HepG2 (cell line): Measurements from ENCODE around the gene C16orf87. TPM values are rescaled to one million over a fixed set of nuclear protein-coding genes. Genes with fewer than 3 reads are reported as not detected.

Experiments
- FOSL2 ChIP-seq: sonication (generic); formaldehyde crosslinking; IDR thresholded peaks from 2 replicates; pipeline ENCODE4 v1.4.0; 2020; ENCODE audit warnings: missing genetic modification reagents
- GATAD1 ChIP-seq: IDR thresholded peaks from 2 replicates; pipeline ENCODE4 v1.6.1; 2016; ENCODE audit warnings: missing genetic modification reagents, missing compliant biosample characterization
- HIVEP1 ChIP-seq: sonication (generic); formaldehyde crosslinking; IDR thresholded peaks from 2 replicates; pipeline ENCODE4 v1.4.0; 2020; ENCODE audit warnings: mild to moderate bottlenecking, missing genetic modification reagents
- MAFG ChIP-seq: sonication (generic); formaldehyde crosslinking; IDR thresholded peaks from 2 replicates; pipeline ENCODE4 v1.5.1; 2020; ENCODE audit warnings: mild to moderate bottlenecking, missing genetic modification reagents
- NR2F6 ChIP-seq, 2 experiments: IDR thresholded peaks; 2 replicates each; pipeline ENCODE4 v1.6.1; 2016; ENCODE audit warnings: antibody characterized with exemption in 1 of 2, mild to moderate bottlenecking in 1 of 2
- PLRG1 ChIP-seq: fragments of 450-650 bp; conservative IDR thresholded peaks from 2 replicates; pipeline ENCODE4 v1.6.1; 2016
- PTBP1 ChIP-seq: fragments of 200-400 bp; formaldehyde crosslinking; IDR thresholded peaks from 2 replicates; pipeline ENCODE4 v1.6.1; 2018; ENCODE audit warnings: low read length, low read depth; ENCODE audit not compliant: poor library complexity, severe bottlenecking
- SMAD1 ChIP-seq: sonication (generic); formaldehyde crosslinking; IDR thresholded peaks from 2 replicates; pipeline ENCODE4 v1.4.0; 2020; ENCODE audit warnings: missing genetic modification reagents, low read depth, mild to moderate bottlenecking, borderline replicate concordance
- WIZ ChIP-seq: sonication (generic); formaldehyde crosslinking; IDR thresholded peaks from 2 replicates; pipeline ENCODE4 v1.5.1; 2020; ENCODE audit warnings: mild to moderate bottlenecking, missing genetic modification reagents
- ZC3H13 ChIP-seq: sonication (generic); formaldehyde crosslinking; IDR thresholded peaks from 2 replicates; pipeline ENCODE4 v1.8.1; 2023; ENCODE audit warnings: mild to moderate bottlenecking, missing genetic modification reagents, moderate library complexity
- ZKSCAN5 ChIP-seq: sonication (generic); formaldehyde crosslinking; IDR thresholded peaks from 2 replicates; pipeline ENCODE4 v1.5.1; 2020; ENCODE audit warnings: mild to moderate bottlenecking, missing genetic modification reagents
- ZNF33B ChIP-seq: sonication (generic); formaldehyde crosslinking; IDR thresholded peaks from 2 replicates; pipeline ENCODE4 v1.5.1; 2020; ENCODE audit warnings: mild to moderate bottlenecking, missing genetic modification reagents
- ZNF496 ChIP-seq: sonication (generic); formaldehyde crosslinking; IDR thresholded peaks from 2 replicates; pipeline ENCODE4 v1.8.1; 2023; ENCODE audit warnings: mild to moderate bottlenecking, moderate library complexity, missing genetic modification reagents; ENCODE audit not compliant: insufficient replicate concordance
- ZNF510 ChIP-seq: sonication (generic); formaldehyde crosslinking; IDR thresholded peaks from 2 replicates; pipeline ENCODE4 v1.4.0; 2020; ENCODE audit warnings: low read depth, mild to moderate bottlenecking, missing genetic modification reagents
- ZNF543 ChIP-seq: sonication (generic); formaldehyde crosslinking; IDR thresholded peaks from 2 replicates; pipeline ENCODE4 v1.4.0; 2020; ENCODE audit warnings: mild to moderate bottlenecking, missing genetic modification reagents
- ZNF562 ChIP-seq: sonication (generic); formaldehyde crosslinking; IDR thresholded peaks from 2 replicates; pipeline ENCODE4 v1.8.0; 2022; ENCODE audit warnings: missing genetic modification reagents, borderline replicate concordance
- polyA plus RNA-seq, 8 experiments: library from polyadenylated mRNA; depleted of rRNA in 3 of 8; stranded (reverse) in 7 of 8; unstranded in 1 of 8; fragments of >200 nt; fragmentation: Illumina TruSeq in 4 of 8; extraction: Trizol in 4 of 8; gene quantifications; 2 replicates each; pipeline versions ENCODE4 v1.2.1 to v1.2.3, GENCODE V29; 2011 to 2016; ENCODE audit warnings: low read depth in 4 of 8, missing spikeins in 1 of 8, mixed read lengths in 1 of 8; ENCODE audit not compliant: insufficient read depth in 1 of 8
- total RNA-seq, 5 experiments: library from RNA; depleted of rRNA; stranded (reverse); fragments of >200 nt; fragmentation: Illumina TruSeq; extraction: Trizol; gene quantifications; 2 replicates each; pipeline ENCODE4 v1.2.3, GENCODE V29; 2016; ENCODE audit warnings: low read depth in 1 of 5
- TF ChIP-seq, protein P1 (sequence below): sonication (generic); formaldehyde crosslinking; IDR thresholded peaks from 2 replicates; pipeline ENCODE4 v1.5.0; 2020; ENCODE audit warnings: missing genetic modification reagents
- TF ChIP-seq, protein P2 (sequence below): sonication (generic); formaldehyde crosslinking; IDR thresholded peaks from 2 replicates; pipeline ENCODE4 v1.8.1; 2022; ENCODE audit warnings: low read depth, mild to moderate bottlenecking, missing genetic modification reagents
- TF ChIP-seq, protein P3 (sequence below), 2 experiments: sonication (generic) in 1 of 2; formaldehyde crosslinking in 1 of 2; IDR thresholded peaks; 2 replicates each; pipeline versions ENCODE4 v1.4.0 to v1.6.1; 2018 to 2020; ENCODE audit warnings: missing genetic modification reagents in 2 of 2, borderline replicate concordance in 1 of 2, low read depth in 1 of 2, mild to moderate bottlenecking in 1 of 2, missing biosample characterization in 1 of 2
- TF ChIP-seq, protein P4 (sequence below): sonication (generic); formaldehyde crosslinking; IDR thresholded peaks from 2 replicates; pipeline ENCODE4 v1.4.0; 2020; ENCODE audit warnings: missing genetic modification reagents
- TF ChIP-seq, protein P5 (sequence below): sonication (generic); IDR thresholded peaks from 2 replicates; pipeline ENCODE4 v1.6.1; 2016; ENCODE audit warnings: low read depth, borderline replicate concordance

The C16orf87 gene
- total and polyA plus RNA-seq, 2 of the 13 experiments (the other 11 are each of a cell fraction or from before 2014, with no cell fraction given) = 8.6 to 19.5 TPM

DNA sequence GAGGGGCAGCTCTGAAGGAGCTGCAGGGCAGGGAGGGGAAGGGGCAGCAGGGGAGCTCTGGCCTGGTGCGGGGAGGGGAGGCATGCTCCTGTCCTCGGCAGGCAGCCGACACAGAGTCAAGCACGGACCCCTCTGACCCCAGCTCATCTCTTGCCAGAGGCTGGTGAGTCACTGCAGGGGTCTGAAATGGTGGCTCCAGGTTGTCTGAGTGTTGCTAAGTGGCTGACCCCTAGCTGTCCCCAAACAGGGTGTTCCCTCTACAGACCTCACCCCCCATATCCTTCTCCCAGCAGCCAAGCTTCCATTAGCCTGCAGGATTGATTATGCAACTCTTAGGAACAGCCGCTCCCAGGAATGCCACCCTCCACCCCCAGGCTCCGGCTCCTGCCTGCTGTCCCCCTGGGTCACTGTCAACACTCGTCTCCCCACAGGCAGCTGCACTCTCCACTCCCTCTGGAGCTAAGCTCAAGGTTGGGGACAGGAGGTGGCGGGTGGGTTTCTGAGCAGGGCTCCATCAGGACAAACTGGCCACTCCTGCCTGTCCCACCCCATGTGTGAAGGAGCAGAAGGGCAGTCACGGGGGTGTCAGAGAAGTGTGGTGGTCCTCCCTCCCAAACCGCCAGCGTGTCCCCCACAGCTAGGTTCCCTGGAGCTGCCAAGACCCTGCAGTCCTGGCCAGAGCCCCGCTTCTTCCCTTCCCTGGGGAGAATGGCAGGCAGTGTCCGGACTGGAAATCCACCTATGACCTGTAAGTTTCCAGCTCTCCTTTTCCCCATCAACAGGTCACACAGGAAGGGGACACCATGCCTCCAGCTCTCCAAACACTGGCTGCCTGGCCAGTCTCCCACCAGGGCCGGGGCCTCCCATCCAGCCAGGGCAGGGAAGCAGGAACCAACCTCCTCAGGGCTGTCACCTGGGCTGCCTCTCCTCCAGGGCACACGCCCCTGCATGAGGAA lies 83.9 kb downstream of the C16orf87 start (continued):
- TF ChIP-seq MAFG (CRISPR knock-in tag) = no peak
- TF ChIP-seq ZNF510 (CRISPR knock-in tag) = no peak
- no peak for TF ChIP-seq ZNF543 (CRISPR knock-in tag)
- TF ChIP-seq PLRG1 = no peak
- TF ChIP-seq, protein P1, sequence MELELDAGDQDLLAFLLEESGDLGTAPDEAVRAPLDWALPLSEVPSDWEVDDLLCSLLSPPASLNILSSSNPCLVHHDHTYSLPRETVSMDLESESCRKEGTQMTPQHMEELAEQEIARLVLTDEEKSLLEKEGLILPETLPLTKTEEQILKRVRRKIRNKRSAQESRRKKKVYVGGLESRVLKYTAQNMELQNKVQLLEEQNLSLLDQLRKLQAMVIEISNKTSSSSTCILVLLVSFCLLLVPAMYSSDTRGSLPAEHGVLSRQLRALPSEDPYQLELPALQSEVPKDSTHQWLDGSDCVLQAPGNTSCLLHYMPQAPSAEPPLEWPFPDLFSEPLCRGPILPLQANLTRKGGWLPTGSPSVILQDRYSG (CRISPR knock-in tag) = 0 out of 2 replicates have a peak, but pooled peaks have one; percentile 15
- TF ChIP-seq PTBP1 = no peak
- TF ChIP-seq, protein P2, sequence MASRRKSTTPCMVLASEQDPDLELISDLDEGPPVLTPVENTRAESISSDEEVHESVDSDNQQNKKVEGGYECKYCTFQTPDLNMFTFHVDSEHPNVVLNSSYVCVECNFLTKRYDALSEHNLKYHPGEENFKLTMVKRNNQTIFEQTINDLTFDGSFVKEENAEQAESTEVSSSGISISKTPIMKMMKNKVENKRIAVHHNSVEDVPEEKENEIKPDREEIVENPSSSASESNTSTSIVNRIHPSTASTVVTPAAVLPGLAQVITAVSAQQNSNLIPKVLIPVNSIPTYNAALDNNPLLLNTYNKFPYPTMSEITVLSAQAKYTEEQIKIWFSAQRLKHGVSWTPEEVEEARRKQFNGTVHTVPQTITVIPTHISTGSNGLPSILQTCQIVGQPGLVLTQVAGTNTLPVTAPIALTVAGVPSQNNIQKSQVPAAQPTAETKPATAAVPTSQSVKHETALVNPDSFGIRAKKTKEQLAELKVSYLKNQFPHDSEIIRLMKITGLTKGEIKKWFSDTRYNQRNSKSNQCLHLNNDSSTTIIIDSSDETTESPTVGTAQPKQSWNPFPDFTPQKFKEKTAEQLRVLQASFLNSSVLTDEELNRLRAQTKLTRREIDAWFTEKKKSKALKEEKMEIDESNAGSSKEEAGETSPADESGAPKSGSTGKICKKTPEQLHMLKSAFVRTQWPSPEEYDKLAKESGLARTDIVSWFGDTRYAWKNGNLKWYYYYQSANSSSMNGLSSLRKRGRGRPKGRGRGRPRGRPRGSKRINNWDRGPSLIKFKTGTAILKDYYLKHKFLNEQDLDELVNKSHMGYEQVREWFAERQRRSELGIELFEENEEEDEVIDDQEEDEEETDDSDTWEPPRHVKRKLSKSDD (CRISPR knock-in tag) = no peak
- TF ChIP-seq ZNF33B = no peak
- no peak for TF ChIP-seq HIVEP1 (CRISPR knock-in tag)
- TF ChIP-seq NR2F6 (IDR thresholded peaks at IDR 0.05) = no peak
- no peak; the same call in 1 of the 2 replicates for TF ChIP-seq NR2F6 (CRISPR knock-in tag; IDR thresholded peaks at IDR 0.05)
- no peak for TF ChIP-seq GATAD1 (CRISPR knock-in tag)
- TF ChIP-seq, protein P3, sequence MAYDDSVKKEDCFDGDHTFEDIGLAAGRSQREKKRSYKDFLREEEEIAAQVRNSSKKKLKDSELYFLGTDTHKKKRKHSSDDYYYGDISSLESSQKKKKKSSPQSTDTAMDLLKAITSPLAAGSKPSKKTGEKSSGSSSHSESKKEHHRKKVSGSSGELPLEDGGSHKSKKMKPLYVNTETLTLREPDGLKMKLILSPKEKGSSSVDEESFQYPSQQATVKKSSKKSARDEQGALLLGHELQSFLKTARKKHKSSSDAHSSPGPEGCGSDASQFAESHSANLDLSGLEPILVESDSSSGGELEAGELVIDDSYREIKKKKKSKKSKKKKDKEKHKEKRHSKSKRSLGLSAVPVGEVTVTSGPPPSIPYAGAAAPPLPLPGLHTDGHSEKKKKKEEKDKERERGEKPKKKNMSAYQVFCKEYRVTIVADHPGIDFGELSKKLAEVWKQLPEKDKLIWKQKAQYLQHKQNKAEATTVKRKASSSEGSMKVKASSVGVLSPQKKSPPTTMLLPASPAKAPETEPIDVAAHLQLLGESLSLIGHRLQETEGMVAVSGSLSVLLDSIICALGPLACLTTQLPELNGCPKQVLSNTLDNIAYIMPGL (CRISPR knock-in tag; IDR thresholded peaks at IDR 0.05; ENCODE audit: borderline replicate concordance in 1 of 2, low read depth in 1 of 2) = 0 out of 4 replicates have a peak, but pooled peaks of 1 of the 2 experiments have one; percentile 11
- TF ChIP-seq WIZ (CRISPR knock-in tag) = no peak
- TF ChIP-seq ZNF562 (CRISPR knock-in tag) = no peak
- TF ChIP-seq, protein P4, sequence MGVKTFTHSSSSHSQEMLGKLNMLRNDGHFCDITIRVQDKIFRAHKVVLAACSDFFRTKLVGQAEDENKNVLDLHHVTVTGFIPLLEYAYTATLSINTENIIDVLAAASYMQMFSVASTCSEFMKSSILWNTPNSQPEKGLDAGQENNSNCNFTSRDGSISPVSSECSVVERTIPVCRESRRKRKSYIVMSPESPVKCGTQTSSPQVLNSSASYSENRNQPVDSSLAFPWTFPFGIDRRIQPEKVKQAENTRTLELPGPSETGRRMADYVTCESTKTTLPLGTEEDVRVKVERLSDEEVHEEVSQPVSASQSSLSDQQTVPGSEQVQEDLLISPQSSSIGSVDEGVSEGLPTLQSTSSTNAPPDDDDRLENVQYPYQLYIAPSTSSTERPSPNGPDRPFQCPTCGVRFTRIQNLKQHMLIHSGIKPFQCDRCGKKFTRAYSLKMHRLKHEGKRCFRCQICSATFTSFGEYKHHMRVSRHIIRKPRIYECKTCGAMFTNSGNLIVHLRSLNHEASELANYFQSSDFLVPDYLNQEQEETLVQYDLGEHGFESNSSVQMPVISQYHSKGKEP (CRISPR knock-in tag) = no peak
- TF ChIP-seq FOSL2 = peak; percentile 36
- TF ChIP-seq ZC3H13 (CRISPR knock-in tag) = no peak
- TF ChIP-seq ZNF496 (CRISPR knock-in tag) = no peak
- TF ChIP-seq ZKSCAN5 = no peak
- TF ChIP-seq, protein P5, sequence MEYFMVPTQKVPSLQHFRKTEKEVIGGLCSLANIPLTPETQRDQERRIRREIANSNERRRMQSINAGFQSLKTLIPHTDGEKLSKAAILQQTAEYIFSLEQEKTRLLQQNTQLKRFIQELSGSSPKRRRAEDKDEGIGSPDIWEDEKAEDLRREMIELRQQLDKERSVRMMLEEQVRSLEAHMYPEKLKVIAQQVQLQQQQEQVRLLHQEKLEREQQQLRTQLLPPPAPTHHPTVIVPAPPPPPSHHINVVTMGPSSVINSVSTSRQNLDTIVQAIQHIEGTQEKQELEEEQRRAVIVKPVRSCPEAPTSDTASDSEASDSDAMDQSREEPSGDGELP = peak; percentile 35; the same call in 1 of the 2 replicates
- TF ChIP-seq SMAD1 (CRISPR knock-in tag) = no peak
